Adrenal gland (tissue), 5 donors: ENCODE results near the gene DBNL.

Source experiments
- POLR2A ChIP-seq, 2 donors: fragments of 450-650 bp; IDR thresholded peaks; one replicate each; pipeline ENCODE4 v1.6.1; 2017; ENCODE audit warnings: antibody characterized with exemption in 2 of 2, mild to moderate bottlenecking in 2 of 2, moderate library complexity in 1 of 2
- TF ChIP-seq, protein P1 (sequence below), 6 experiments: fragments of 450-650 bp in 4 of 6; fragments of 200-600 bp in 2 of 6; sonication (generic) in 1 of 6; IDR thresholded peaks; 1 replicate in 5 of 6; 2 replicates in 1 of 6; pipeline versions ENCODE4 v1.5.1 to v1.8.0; 2016 to 2021; ENCODE audit warnings: antibody characterized with exemption in 6 of 6, mild to moderate bottlenecking in 2 of 6, moderate library complexity in 1 of 6
- donor health status: DM: no; HTN: no; CAD: no.

GRCh38 chr7:44062180-44062902, 17.8 kb downstream of the DBNL start:
- TF ChIP-seq POLR2A (IDR thresholded peaks at IDR 0.05): no peak
- TF ChIP-seq, protein P1, sequence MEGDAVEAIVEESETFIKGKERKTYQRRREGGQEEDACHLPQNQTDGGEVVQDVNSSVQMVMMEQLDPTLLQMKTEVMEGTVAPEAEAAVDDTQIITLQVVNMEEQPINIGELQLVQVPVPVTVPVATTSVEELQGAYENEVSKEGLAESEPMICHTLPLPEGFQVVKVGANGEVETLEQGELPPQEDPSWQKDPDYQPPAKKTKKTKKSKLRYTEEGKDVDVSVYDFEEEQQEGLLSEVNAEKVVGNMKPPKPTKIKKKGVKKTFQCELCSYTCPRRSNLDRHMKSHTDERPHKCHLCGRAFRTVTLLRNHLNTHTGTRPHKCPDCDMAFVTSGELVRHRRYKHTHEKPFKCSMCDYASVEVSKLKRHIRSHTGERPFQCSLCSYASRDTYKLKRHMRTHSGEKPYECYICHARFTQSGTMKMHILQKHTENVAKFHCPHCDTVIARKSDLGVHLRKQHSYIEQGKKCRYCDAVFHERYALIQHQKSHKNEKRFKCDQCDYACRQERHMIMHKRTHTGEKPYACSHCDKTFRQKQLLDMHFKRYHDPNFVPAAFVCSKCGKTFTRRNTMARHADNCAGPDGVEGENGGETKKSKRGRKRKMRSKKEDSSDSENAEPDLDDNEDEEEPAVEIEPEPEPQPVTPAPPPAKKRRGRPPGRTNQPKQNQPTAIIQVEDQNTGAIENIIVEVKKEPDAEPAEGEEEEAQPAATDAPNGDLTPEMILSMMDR (IDR thresholded peaks at IDR 0.05): no peak
